WTC11 (cell line): ENCODE measurements around the gene FOXG1. TPM values are rescaled to one million over a fixed set of nuclear protein-coding genes. Genes with fewer than 3 reads are reported as not detected.

Experiments
- ATAC-seq: fragments of 200-7000 bp; cut with Tn5 transposase; 2 replicates; pipeline ENCODE4 v1.10.0; 2021; ENCODE audit warnings: mild to moderate bottlenecking, moderate library complexity
- CTCF ChIA-PET: fragments of 300-600 bp; sonication (Branson Sonifier 250); formaldehyde crosslinking; loops from one replicate; lab custom pipeline; 2021; ENCODE audit warnings: antibody characterized with exemption; lab: Charles Lee
- POLR2A ChIA-PET: fragments of 350-600 bp; sonication (Branson Sonifier 250); formaldehyde crosslinking; loops from one replicate; lab custom pipeline; 2021; ENCODE audit warnings: antibody characterized with exemption; lab: Charles Lee
- DNase-seq: peaks from one replicate; pipeline ENCODE4 v3.0.0; 2021; ENCODE audit warnings: low spot score
- H3K27ac Mint-ChIP-seq: 2 replicates; pipeline ENCODE4 v1.8.0; 2021; ENCODE audit warnings: mixed read lengths
- H3K27me3 Mint-ChIP-seq: 2 replicates; pipeline ENCODE4 v1.8.0; 2021; ENCODE audit warnings: low read depth, mild to moderate bottlenecking, moderate library complexity, mixed read lengths
- H3K36me3 Mint-ChIP-seq: 2 replicates; pipeline ENCODE4 v1.8.0; 2021; ENCODE audit warnings: mixed read lengths
- H3K4me1 Mint-ChIP-seq: 2 replicates; pipeline ENCODE4 v1.8.0; 2022; ENCODE audit warnings: mixed read lengths
- H3K4me3 Mint-ChIP-seq: 2 replicates; pipeline ENCODE4 v1.8.0; 2021; ENCODE audit warnings: mild to moderate bottlenecking, moderate library complexity, mixed read lengths
- H3K9me3 Mint-ChIP-seq: 2 replicates; pipeline ENCODE4 v1.8.0; 2021; ENCODE audit warnings: mixed read lengths
- CDX4 ChIP-seq: fragments of 250-450 bp; sonication (Bioruptor Pico); IDR thresholded peaks from 2 replicates; pipeline ENCODE4 v1.9.0; 2021; ENCODE audit warnings: moderate library complexity, mild to moderate bottlenecking, inconsistent platforms, borderline replicate concordance
- E2F1 ChIP-seq: sonication (generic); formaldehyde crosslinking; IDR thresholded peaks from 2 replicates; pipeline ENCODE4 v1.8.0; 2022; ENCODE audit warnings: mild to moderate bottlenecking, missing genetic modification reagents
- ETV6 ChIP-seq: sonication (generic); formaldehyde crosslinking; IDR thresholded peaks from 2 replicates; pipeline ENCODE4 v1.8.1; 2022; ENCODE audit warnings: mild to moderate bottlenecking, missing genetic modification reagents
- FOXP1 ChIP-seq: sonication (generic); formaldehyde crosslinking; IDR thresholded peaks from 2 replicates; pipeline ENCODE4 v1.8.0; 2022; ENCODE audit warnings: missing genetic modification reagents, mild to moderate bottlenecking, moderate library complexity, borderline replicate concordance
- GABPB1 ChIP-seq: sonication (generic); formaldehyde crosslinking; IDR thresholded peaks from 2 replicates; pipeline ENCODE4 v1.8.1; 2023; ENCODE audit warnings: mild to moderate bottlenecking, missing genetic modification reagents
- JAZF1 ChIP-seq: fragments of 250-450 bp; sonication (Bioruptor Pico); IDR thresholded peaks from 2 replicates; pipeline ENCODE4 v1.9.0; 2021; ENCODE audit warnings: moderate library complexity, mild to moderate bottlenecking, inconsistent platforms
- JUN ChIP-seq: sonication (generic); formaldehyde crosslinking; IDR thresholded peaks from 2 replicates; pipeline ENCODE4 v1.8.0; 2023; ENCODE audit warnings: mild to moderate bottlenecking, missing genetic modification reagents
- MLX ChIP-seq: sonication (generic); formaldehyde crosslinking; IDR thresholded peaks from 2 replicates; pipeline ENCODE4 v1.8.1; 2023; ENCODE audit warnings: mild to moderate bottlenecking, missing genetic modification reagents, moderate library complexity
- NR3C1 ChIP-seq: sonication (generic); formaldehyde crosslinking; conservative IDR thresholded peaks from 2 replicates; pipeline ENCODE4 v1.8.1; 2023; ENCODE audit warnings: low read depth, mild to moderate bottlenecking, missing genetic modification reagents
- PRRX2 ChIP-seq: fragments of 250-450 bp; sonication (Bioruptor Pico); IDR thresholded peaks from 2 replicates; pipeline ENCODE4 v1.8.0; 2021; ENCODE audit warnings: mild to moderate bottlenecking
- SOX15 ChIP-seq: fragments of 250-450 bp; sonication (Bioruptor Pico); IDR thresholded peaks from 2 replicates; pipeline ENCODE4 v1.9.0; 2021; ENCODE audit warnings: mild to moderate bottlenecking
- ZBTB21 ChIP-seq: sonication (generic); formaldehyde crosslinking; IDR thresholded peaks from 2 replicates; pipeline ENCODE4 v1.8.1; 2023; ENCODE audit warnings: mild to moderate bottlenecking, missing genetic modification reagents, borderline replicate concordance
- ZNF138 ChIP-seq: sonication (generic); formaldehyde crosslinking; conservative IDR thresholded peaks from 2 replicates; pipeline ENCODE4 v1.8.1; 2022; ENCODE audit warnings: mild to moderate bottlenecking, moderate library complexity, missing genetic modification reagents
- ZNF512 ChIP-seq: sonication (generic); formaldehyde crosslinking; IDR thresholded peaks from 2 replicates; pipeline ENCODE4 v1.8.1; 2022; ENCODE audit warnings: missing genetic modification reagents, borderline replicate concordance
- ZSCAN18 ChIP-seq: fragments of 250-450 bp; sonication (Bioruptor Pico); IDR thresholded peaks from 2 replicates; pipeline ENCODE4 v2.1.2; 2022; ENCODE audit warnings: mild to moderate bottlenecking, moderate library complexity
- total RNA-seq: library from RNA; stranded (reverse); gene quantifications from 3 replicates; pipeline ENCODE4 v1.2.3, GENCODE V29; 2021
- TF ChIP-seq, protein P1 (sequence below): fragments of 200-600 bp; IDR thresholded peaks from 2 replicates; pipeline ENCODE4 v1.8.0; 2022; ENCODE audit warnings: antibody characterized with exemption
- TF ChIP-seq, protein P2 (sequence below): sonication (generic); formaldehyde crosslinking; IDR thresholded peaks from 2 replicates; pipeline ENCODE4 v1.8.0; 2022; ENCODE audit warnings: mild to moderate bottlenecking, missing genetic modification reagents

FOXG1 gene
- total RNA-seq, 1 experiment from 2014 or later, result 0.09 TPM

DNA sequence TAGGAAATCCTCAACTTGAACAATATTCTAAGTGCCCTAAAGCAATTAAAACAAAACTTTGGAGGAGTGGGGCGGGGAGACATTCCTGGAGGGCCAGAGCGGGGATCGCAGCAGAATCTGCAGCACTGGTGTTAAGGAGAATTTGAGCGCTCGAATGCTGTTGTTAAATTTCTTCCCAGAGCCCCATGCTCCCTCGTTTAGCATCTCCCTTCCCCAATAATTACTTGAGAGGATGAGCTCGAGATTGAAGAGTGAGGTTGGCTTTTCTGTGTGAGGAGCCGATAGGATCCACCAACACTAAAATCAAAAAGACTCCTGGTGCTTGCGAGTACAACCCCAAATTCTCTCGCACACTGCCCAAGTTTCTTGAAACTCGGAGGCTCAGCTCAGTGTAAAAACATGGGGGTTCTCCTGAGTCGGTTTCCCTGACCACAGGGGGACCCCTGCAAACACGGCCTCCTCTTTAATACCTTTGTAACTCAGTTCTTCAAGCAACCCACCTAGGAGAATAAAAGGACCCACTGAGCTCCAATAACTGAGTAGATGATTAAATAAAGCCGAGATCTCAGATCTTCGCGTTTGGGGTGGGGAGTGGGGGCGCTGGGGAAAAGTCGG is 10.2 kb upstream of the FOXG1 start:
- ATAC-seq, result no peak
- Mint-ChIP-seq H3K36me3 (no peaks in the 10 kb centered on the region), H3K27ac (no peak overlapping the region), H3K4me1 (peaks cover 49% of the 10 kb centered on the region), H3K9me3 (no peaks in the 10 kb centered on the region), H3K4me3 (peak overlapping the region; percentile 60), H3K27me3 (peaks cover 83% of the 10 kb centered on the region)
- TF ChIP-seq FOXP1 (CRISPR knock-in tag), result no peak
- TF ChIP-seq ZNF512, result 0 out of 2 replicates have a peak, but pooled peaks have one; percentile 4
- ChIA-PET CTCF (interaction anchor here (0.8 to 6.2 kb wide), 10 partner anchors 10 to 765 kb away, joined by 3 to 60 read pairs (median 6); partner anchors contain the start of gene FOXG1), POLR2A (no interaction called here)
- no peak for DNase-seq

DNA sequence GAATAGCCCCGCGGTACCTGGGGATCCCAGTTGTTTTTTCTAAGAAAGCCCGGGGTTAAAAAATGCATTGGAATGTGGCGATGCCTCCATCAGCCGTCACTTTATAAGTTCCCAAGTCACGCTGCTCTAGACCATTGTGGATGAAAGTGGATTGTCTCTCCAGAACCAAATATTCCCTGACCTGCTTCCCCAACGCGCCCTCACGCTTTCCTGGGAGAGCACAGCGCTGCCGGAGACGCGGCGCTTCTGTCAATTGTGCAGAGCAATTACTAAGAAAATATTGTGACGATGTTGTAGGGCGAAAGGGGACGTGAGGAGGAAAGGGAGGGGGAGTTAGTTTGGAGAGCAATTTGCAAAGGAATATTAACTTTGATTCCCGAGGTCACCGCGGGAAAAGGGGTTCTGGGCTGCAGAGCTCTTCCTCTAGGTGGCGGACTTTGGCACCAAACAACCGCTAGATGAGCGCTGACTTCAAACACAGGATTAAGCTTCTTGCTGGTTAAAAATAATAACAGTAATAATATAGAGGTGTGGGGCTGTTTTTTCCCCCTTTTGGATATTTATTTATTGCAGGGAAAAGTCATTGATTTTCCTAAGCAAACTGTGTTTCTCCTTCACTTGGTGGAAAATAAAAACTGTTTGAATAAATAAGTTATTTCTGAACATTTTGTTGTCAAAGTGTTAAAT is 9.6 kb upstream of the FOXG1 start:
- Mint-ChIP-seq H3K4me1 (peaks cover 55% of the 10 kb centered on the region), H3K27me3 (peaks cover 85% of the 10 kb centered on the region), H3K4me3 (peak overlapping the region; percentile 60), H3K36me3 (no peaks in the 10 kb centered on the region), H3K27ac (no peak overlapping the region), H3K9me3 (no peaks in the 10 kb centered on the region)
- ChIA-PET POLR2A (no interaction called here), CTCF (interaction anchor here (0.6 to 6.2 kb wide), 11 partner anchors 9 to 764 kb away, joined by 3 to 60 read pairs (median 5); partner anchors contain the start of gene FOXG1)
- 0 out of 2 replicates have a peak, but pooled peaks have one; percentile 18 for ATAC-seq
- TF ChIP-seq GABPB1 (CRISPR knock-in tag), result no peak
- TF ChIP-seq, protein P1, sequence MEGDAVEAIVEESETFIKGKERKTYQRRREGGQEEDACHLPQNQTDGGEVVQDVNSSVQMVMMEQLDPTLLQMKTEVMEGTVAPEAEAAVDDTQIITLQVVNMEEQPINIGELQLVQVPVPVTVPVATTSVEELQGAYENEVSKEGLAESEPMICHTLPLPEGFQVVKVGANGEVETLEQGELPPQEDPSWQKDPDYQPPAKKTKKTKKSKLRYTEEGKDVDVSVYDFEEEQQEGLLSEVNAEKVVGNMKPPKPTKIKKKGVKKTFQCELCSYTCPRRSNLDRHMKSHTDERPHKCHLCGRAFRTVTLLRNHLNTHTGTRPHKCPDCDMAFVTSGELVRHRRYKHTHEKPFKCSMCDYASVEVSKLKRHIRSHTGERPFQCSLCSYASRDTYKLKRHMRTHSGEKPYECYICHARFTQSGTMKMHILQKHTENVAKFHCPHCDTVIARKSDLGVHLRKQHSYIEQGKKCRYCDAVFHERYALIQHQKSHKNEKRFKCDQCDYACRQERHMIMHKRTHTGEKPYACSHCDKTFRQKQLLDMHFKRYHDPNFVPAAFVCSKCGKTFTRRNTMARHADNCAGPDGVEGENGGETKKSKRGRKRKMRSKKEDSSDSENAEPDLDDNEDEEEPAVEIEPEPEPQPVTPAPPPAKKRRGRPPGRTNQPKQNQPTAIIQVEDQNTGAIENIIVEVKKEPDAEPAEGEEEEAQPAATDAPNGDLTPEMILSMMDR, result peak; percentile 33; the same call in 1 of the 2 replicates
- DNase-seq, result peak; percentile 44

DNA sequence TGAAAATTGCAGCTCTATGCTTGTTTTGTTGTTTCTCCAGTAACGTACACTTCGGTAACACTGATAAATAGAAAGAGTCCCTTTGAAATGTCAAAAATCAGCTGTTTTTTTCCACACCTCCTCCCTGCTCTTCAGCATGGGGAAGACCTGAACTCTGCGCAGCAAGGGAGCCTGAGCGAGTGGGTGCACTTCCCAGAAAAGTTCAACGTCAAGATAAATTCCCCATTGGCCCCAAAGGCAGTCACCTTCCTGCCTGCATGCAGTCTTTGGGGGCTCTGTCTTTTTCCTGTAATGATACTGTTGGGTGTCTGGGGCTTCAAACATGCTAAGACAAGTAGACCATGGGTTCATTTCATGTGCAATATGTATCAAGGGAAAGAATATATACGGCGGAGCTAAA is 8.8 kb upstream of the FOXG1 start:
- ChIA-PET CTCF (interaction anchor here (0.6 to 6.2 kb wide), 9 partner anchors 8 to 764 kb away, joined by 3 to 60 read pairs (median 4); partner anchors contain the start of gene FOXG1), POLR2A (no interaction called here)
- H3K27ac Mint-ChIP-seq, result no peak overlapping the region
- H3K27me3 Mint-ChIP-seq, result peaks cover 89% of the 10 kb centered on the region
- ATAC-seq (no peak), DNase-seq (no peak)
- no peaks in the 10 kb centered on the region for H3K9me3 Mint-ChIP-seq
- no peaks in the 10 kb centered on the region for H3K36me3 Mint-ChIP-seq
- peaks cover 59% of the 10 kb centered on the region for H3K4me1 Mint-ChIP-seq
- TF ChIP-seq SOX15 (CRISPR knock-in tag) (no peak), PRRX2 (CRISPR knock-in tag) (no peak), ZBTB21 (CRISPR knock-in tag) (no peak), ZSCAN18 (no peak), JUN (CRISPR knock-in tag) (no peak), JAZF1 (CRISPR knock-in tag) (no peak), ETV6 (CRISPR knock-in tag) (no peak), NR3C1 (CRISPR knock-in tag) (no peak), E2F1 (CRISPR knock-in tag) (no peak), CDX4 (CRISPR knock-in tag) (no peak), ZNF138 (CRISPR knock-in tag) (no peak), ZNF512 (no peak), MLX (CRISPR knock-in tag) (no peak)
- TF ChIP-seq, protein P2, sequence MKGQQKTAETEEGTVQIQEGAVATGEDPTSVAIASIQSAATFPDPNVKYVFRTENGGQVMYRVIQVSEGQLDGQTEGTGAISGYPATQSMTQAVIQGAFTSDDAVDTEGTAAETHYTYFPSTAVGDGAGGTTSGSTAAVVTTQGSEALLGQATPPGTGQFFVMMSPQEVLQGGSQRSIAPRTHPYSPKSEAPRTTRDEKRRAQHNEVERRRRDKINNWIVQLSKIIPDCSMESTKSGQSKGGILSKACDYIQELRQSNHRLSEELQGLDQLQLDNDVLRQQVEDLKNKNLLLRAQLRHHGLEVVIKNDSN (CRISPR knock-in tag), result no peak
- no peak overlapping the region for H3K4me3 Mint-ChIP-seq
